ENCODE measurements around the gene ZCCHC24.
"Not testable (repeated sequence)": the region's sequence is repeated elsewhere in the genome, so short reads cannot be mapped to it uniquely, and the experiment has no call there.

The ZCCHC24 gene

GRCh38 chr10:79340646-79341244, 104.7 kb downstream of the ZCCHC24 start:
- DNase-seq, result no peak

GRCh38 chr10:79339266-79339665, 106.2 kb downstream of the ZCCHC24 start:
- no peak for DNase-seq

- not testable (repeated sequence) for DNase-seq
Observed at GRCh38 chr10:79337783-79338469, 107.5 kb downstream of the ZCCHC24 start.

GRCh38 chr10:79336739-79337138, 108.7 kb downstream of the ZCCHC24 start:
- no peak for DNase-seq

GRCh38 chr10:79336276-79336675, 109.1 kb downstream of the ZCCHC24 start:
- DNase-seq, result no peak

- no peak for DNase-seq
Observed at GRCh38 chr10:79335470-79336235, 109.8 kb downstream of the ZCCHC24 start.

- no peak for DNase-seq
Observed at GRCh38 chr10:79335094-79335469, 110.3 kb downstream of the ZCCHC24 start.

GRCh38 chr10:79334573-79334972, 110.9 kb downstream of the ZCCHC24 start:
- DNase-seq, result no peak

GRCh38 chr10:79333513-79333912, 111.9 kb downstream of the ZCCHC24 start:
- DNase-seq, result no peak

- not testable (repeated sequence) for DNase-seq
Observed at GRCh38 chr10:79332610-79333315, 112.7 kb downstream of the ZCCHC24 start.

Data from activated CD4-positive, alpha-beta T cell treated with anti-CD3 and anti-CD28 coated beads for 48 hours (primary cell).